Non-pigmented ciliary epithelial cell (primary cell): Measurements from ENCODE around the gene ENPP5.
"Not testable (repeated sequence)": the region's sequence is repeated elsewhere in the genome, so short reads cannot be mapped to it uniquely, and the experiment has no call there.

Experiments used
- DNase-seq: peaks from one replicate; pipeline ENCODE4 v3.0.0-alpha.2; 2010; ENCODE audit warnings: low read depth

The ENPP5 gene

GRCh38 chr6:46175446-46175845 lies 4.7 kb upstream of the ENPP5 start:
- no peak for DNase-seq

GRCh38 chr6:46174904-46175303 lies 4.1 kb upstream of the ENPP5 start:
- no peak for DNase-seq

GRCh38 chr6:46172176-46172575 lies 1.4 kb upstream of the ENPP5 start:
- no peak for DNase-seq

DNA sequence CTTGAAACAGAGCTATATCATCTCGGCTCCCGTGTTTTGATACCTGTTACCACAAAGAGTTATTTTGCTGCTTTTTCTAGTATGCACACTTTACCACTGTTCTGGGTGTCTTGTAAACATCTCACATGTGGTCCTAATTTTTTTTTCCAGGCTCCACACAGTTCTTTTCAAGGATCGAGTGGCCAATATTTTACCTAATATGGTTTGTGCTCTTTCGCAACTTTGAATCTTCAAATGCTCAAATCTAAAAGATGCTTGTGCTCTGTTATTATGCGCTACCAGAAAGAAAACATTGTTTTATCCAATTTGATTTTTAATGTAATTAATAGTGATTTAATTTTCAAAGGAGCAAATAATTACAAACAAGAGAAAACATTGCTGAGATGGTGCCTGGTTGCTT lies 10.7 kb downstream of the ENPP5 start:
- DNase-seq = no peak

DNA sequence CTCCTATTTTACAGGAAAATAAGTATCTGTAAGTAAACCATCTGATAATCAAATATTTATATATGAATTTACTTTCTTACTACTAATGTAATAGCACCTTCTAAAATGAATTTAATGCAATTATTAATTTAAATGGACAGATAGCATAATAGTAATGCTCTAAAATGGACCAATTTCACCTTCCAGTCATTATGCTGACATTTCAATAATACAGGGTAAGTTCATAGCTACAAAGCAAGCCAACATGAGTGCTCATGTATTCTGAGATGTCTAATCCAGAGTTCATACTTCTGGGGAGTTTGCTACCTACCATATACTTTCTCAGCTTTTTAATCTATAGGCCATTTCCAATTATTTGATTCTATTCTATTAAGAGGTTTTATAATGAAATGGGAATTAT lies 11.6 kb downstream of the ENPP5 start:
- DNase-seq = no peak

DNA sequence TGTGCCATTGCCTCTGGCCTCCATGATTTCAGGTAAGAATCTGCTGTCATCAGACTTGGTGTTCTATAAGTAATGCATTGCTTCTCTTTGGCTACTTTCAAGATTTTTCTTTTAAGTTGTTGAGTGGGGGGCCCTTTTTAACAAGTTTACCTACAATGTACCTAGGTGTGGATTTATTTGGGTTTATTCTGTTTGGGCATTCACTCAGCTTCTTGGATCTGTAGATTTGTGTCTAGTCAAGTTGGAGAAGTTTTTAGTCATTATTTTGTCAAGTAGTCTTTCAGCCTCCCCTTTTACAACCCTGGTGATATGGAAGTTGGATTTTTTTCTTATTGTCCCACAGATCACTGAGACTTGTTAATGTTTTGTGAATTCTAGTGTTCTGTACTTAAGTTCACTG lies 14.1 kb downstream of the ENPP5 start:
- DNase-seq = no peak

DNA sequence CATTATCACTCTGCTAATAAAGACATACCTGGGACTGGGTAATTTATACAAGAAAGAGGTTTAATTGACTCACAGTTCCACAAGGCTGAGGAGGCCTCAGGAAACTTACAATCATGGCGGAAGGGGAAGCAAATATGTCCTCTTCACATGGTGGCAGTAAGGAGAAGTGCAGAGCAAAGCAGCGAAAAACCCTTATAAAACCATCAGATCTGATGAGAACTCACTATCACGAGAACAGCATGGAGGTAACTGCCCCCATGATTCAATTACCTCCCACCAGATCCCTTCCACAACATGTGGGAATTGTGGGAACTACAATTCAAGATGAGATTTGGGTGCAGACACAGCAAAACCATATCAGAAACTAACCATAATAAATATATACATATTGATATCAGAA lies 21.7 kb downstream of the ENPP5 start:
- DNase-seq = not testable (repeated sequence)

- DNase-seq = no peak
Observed at GRCh38 chr6:46144270-46144669, 26.5 kb downstream of the ENPP5 start.

DNA sequence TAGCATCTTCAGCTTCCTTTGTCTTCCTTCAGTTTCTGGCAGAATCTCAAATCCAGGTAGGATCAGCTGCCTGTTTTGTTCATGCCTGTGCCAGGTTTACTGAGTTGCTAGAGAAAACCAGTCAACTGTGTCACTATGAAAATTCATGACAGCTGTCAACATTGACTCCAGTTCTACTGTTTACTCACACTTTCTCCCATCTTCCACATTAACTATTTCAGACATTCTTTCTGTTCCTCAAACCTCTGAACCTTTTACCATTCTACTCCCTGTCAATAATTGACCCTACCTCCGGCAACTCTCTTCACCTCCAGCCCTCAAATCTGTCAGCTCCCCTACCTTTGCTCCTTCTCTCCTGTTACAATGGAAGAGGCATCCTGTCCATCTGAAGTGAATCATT lies 32.5 kb downstream of the ENPP5 start:
- DNase-seq = no peak

DNA sequence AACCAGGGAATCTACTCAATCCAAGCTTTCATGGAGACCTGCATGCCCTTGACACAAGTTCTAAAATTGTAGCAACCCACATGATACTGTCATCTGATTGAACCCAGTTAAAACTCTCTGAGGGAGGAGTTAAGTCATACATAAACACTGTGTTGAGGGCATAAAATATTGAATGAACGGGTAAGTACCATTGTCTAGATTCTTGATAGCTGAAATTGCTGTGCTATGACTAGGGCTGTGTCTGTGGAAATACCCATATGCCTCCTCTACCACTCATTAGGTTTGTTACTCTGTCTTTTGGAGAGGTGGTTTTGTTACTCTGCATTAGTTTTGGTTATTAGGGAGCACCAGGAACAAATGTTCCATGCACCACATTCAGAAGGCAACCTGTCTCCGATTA lies 33.4 kb downstream of the ENPP5 start:
- no peak for DNase-seq

- DNase-seq = no peak
Observed at GRCh38 chr6:46136831-46137230, 33.9 kb downstream of the ENPP5 start.

GRCh38 chr6:46135176-46135575 lies 35.6 kb downstream of the ENPP5 start:
- no peak for DNase-seq

DNA sequence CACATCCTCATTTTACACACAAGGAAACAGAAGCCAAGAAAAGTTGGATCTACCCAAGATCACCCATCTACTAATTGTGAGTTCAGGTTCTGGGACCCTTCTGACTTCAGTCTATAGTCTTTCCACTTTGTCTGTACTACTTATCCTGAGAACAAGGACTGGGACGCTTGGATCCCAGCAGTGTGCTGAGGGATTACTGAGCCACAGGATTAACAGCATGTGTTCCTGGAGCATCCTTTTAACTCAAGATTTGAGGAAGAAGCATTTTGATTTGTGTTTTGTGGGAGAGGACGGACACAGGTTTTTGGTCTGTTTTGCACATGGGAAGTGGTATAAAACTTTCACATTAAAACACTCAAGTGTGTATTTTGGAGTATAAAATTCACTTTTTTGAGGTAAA lies 36.6 kb downstream of the ENPP5 start:
- DNase-seq = no peak

DNA sequence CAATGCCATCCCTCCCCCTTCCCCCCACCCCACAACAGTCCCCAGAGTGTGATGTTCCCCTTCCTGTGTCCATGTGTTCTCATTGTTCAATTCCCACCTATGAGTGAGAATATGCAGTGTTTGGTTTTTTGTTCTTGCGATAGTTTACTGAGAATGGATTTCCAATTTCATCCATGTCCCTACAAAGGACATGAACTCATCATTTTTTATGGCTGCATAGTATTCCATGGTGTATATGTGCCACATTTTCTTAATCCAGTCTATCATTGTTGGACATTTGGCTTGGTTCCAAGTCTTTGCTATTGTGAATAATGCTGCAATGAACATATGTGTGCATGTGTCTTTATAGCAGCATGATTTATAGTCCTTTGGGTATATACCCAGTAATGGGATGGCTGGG lies 39.5 kb downstream of the ENPP5 start:
- DNase-seq = not testable (repeated sequence)

DNA sequence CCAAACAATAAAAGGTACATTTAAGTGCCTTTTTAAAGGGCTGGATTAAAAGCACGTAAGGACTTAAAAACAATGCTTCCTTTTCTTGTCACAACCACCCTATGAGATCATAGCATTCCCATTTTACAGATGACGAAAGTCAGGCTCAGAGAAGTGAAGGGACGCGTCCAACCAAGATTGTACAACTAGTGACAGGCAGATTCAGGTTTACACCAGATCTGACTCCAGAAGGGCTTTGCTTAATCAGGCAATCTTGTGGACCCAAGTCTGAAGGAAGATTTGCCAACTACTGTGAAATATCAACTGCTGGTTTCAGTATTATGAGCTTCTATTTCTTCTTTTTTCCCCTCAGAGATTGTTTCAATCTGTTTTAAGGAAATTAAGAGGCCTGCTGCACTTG lies 40.1 kb downstream of the ENPP5 start:
- no peak for DNase-seq

- DNase-seq = peak; percentile 40
Observed at GRCh38 chr6:46129629-46130511, 40.9 kb downstream of the ENPP5 start, which contains the start of gene ENPP4. TSS of gene ENPP4 (plus strand) at chr6:46129989. CDS start at chr6:46139584, 9,595 bp downstream.

DNA sequence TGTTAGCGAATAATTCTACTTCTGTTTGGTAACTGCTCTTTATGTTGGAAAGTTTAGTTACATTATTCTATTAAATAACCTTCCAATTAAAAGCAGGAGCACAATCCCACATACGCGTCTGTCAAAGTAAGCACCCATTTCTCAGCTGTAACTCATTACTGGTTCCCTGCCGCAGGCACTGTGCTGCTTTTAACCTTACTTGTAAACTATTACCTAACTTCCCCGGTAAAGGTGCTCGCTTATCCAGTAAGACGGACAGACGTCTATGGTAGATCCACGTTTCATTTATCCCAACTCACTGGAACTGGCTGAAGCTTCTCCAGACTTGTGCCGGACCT lies 41.5 kb downstream of the ENPP5 start:
- no peak for DNase-seq

GRCh38 chr6:46128476-46128875 lies 42.3 kb downstream of the ENPP5 start:
- DNase-seq = no peak

- not testable (repeated sequence) for DNase-seq
Observed at GRCh38 chr6:46119679-46120078, 51.1 kb downstream of the ENPP5 start.

DNA sequence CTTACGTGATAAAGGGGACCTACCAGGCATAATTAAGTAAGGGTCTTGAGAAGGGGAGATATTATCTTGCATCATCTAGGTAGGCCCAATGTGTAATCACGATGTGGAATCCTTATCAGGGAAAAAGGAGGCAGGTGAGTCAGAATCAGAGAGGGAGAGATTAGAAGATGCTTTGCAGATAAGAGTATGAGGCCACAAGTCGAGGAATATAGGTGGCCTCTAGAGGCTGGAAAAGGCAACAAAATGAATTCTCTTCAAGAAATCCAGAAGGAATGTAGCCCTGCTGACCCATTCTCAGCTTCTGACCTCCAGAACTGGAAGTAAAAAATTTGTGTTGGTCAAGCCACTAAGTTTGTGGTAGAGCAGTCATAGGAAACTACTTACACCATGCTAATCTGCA lies 51.9 kb downstream of the ENPP5 start:
- no peak for DNase-seq

DNA sequence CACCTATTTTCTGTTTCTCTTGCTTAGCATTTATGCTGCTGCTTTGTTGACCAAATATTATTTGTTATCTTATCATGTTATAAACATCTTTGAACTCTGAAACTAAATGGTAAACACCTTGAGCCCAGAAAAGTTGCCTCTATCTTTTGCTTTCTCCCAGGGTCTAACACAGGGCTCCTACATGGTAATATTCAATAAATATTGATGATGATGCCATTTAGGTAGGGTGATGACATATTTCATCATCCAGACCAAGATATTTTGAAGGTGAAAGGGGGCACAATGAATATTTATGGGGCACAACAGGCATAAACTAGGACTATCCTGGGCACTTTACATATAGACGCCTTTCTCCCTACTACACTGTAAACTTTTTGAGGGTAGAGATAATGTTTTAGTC lies 52.6 kb downstream of the ENPP5 start:
- no peak for DNase-seq

GRCh38 chr6:46116289-46116688 lies 54.5 kb downstream of the ENPP5 start:
- DNase-seq = no peak

- DNase-seq = no peak
Observed at GRCh38 chr6:46115634-46116033, 55.1 kb downstream of the ENPP5 start.

DNA sequence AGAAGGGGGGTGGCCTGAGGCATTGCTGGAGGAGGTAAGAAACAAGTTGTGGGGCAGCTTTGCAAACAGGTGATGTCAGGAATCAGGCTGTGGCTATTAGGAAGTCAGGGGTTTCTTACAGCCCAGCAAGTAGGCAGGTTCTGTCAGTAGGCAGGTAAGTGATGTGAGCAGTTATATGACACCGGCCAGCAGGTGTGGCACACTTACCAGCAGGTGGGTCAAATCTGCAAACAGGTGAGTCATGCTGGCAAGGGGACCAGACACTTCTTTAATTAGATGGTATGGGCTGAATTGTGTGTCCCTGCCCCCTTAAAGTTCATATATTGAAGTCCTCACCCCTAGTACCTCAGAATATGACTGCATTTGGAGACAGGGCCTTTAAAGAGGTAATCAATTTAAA lies 57.4 kb downstream of the ENPP5 start:
- no peak for DNase-seq
